Measurements from ENCODE around the gene TCF12. TPM values are rescaled to one million over a fixed set of nuclear protein-coding genes. Genes with fewer than 3 reads are reported as not detected.
A peak's percentile ranks its signal among the peaks of the same experiment; 100 is the strongest.
"Not testable (repeated sequence)": the region's sequence is repeated elsewhere in the genome, so short reads cannot be mapped to it uniquely, and the experiment has no call there.

Gene TCF12
- total RNA-seq, 1 donor from 2014 or later: 33.2 TPM

DNA sequence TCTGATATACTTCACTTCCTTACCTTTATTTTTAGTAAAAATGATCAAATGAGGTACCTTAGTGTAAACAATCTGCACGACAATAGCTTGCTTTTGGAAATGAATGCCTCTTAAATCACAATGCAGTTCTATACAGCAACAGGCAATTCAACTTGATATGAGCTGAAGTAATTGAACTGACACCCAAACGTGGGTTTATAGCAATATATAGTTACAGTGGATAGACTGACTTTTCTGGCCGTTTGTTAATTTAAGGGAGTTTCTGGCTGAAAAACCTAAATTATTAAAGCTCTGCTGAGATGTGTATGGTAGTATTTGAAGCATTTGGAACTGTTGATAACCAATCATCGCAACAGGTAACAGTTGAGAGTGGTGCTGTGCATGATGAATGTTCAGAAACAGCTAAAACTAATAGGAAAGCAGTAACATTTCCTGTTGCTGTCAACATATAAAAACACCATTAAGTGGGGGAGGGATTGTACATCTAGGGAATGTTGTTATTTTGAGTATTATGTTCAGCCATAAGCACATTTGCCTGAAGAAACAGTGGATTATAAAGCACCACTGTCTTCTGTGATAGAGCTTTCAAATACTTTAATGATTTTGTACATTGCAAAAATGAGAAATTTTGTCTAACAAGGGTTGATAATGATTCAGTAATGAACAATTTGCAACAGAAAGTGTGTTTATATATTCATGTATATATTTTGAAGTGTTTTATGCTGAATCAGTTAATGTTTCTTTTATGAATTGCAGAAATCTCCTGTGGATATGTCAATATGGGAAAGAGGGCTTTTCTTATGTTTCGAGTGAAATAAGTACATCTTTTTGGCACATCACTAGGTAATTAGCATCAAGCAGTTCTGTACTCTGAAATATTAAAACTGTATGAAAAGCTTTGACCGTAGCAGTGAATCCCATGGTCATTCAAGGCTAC lies 176.1 kb downstream of the TCF12 start:
- TF ChIP-seq, protein P1, sequence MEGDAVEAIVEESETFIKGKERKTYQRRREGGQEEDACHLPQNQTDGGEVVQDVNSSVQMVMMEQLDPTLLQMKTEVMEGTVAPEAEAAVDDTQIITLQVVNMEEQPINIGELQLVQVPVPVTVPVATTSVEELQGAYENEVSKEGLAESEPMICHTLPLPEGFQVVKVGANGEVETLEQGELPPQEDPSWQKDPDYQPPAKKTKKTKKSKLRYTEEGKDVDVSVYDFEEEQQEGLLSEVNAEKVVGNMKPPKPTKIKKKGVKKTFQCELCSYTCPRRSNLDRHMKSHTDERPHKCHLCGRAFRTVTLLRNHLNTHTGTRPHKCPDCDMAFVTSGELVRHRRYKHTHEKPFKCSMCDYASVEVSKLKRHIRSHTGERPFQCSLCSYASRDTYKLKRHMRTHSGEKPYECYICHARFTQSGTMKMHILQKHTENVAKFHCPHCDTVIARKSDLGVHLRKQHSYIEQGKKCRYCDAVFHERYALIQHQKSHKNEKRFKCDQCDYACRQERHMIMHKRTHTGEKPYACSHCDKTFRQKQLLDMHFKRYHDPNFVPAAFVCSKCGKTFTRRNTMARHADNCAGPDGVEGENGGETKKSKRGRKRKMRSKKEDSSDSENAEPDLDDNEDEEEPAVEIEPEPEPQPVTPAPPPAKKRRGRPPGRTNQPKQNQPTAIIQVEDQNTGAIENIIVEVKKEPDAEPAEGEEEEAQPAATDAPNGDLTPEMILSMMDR (IDR thresholded peaks at IDR 0.05; ENCODE audit: insufficient read depth, low read length, severe bottlenecking): no peak
- no peaks in the 10 kb centered on the region for H3K27me3 ChIP-seq (ENCODE audit: control insufficient read depth, insufficient read depth, low read length)
- no peak overlapping the region for H3K4me3 ChIP-seq (ENCODE audit: low read depth, low read length)
- no peak for DNase-seq (ENCODE audit: low read depth)
- FAIRE-seq: no peak
- H3K36me3 ChIP-seq (ENCODE audit: control insufficient read depth, insufficient read depth, low read length): no peaks in the 10 kb centered on the region

DNA sequence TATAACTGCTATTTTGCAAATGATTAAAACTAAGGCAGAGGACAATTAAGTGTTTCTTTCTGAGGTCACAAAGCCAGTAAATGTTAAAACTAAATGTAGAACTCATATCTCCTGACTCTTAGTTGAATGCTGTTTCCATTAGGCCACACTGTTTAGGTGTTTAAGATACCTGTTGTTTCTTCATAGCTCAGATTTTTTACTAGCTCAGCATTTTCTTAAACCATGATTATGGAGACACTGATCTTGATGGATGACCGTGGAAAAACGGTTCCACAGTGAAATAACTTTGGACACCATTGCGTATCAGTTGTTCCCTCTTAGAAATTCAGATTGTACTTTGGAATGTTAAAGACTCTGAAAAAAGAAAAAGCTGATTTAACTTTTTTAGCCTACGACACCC lies 177.5 kb downstream of the TCF12 start:
- TF ChIP-seq, protein P1 (IDR thresholded peaks at IDR 0.05; ENCODE audit: insufficient read depth, low read length, severe bottlenecking): no peak
- FAIRE-seq (no peak), DNase-seq (ENCODE audit: low read depth) (no peak)
- Histone ChIP-seq H3K4me3 (ENCODE audit: low read depth, low read length) (no peak overlapping the region), H3K27me3 (ENCODE audit: control insufficient read depth, insufficient read depth, low read length) (no peaks in the 10 kb centered on the region), H3K36me3 (ENCODE audit: control insufficient read depth, insufficient read depth, low read length) (no peaks in the 10 kb centered on the region)

DNA sequence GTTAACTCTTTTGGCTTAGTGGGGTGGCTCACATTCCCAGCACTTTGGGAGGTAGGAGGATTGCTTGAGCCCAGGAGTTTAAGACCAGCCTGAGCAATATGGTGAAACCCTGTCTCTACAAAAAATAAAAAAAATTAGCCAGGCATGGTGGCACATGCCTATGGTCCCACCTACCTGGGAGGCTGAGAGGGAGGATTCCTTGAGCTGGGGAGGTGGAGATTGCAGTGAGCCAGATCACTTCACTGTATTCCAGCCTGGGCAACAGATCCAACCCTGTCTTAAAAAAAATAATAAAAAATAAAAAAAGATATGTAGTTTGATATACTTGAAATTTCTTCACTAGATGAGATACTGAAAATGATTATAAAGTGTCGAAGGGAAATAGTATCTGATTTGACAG lies 178.8 kb downstream of the TCF12 start:
- no peaks in the 10 kb centered on the region for H3K27me3 ChIP-seq (ENCODE audit: control insufficient read depth, insufficient read depth, low read length)
- H3K36me3 ChIP-seq (ENCODE audit: control insufficient read depth, insufficient read depth, low read length): no peaks in the 10 kb centered on the region
- TF ChIP-seq, protein P1 (IDR thresholded peaks at IDR 0.05; ENCODE audit: insufficient read depth, low read length, severe bottlenecking): no peak
- FAIRE-seq: no peak
- DNase-seq (ENCODE audit: low read depth): peak; percentile 59
- H3K4me3 ChIP-seq (ENCODE audit: low read depth, low read length): no peak overlapping the region

DNA sequence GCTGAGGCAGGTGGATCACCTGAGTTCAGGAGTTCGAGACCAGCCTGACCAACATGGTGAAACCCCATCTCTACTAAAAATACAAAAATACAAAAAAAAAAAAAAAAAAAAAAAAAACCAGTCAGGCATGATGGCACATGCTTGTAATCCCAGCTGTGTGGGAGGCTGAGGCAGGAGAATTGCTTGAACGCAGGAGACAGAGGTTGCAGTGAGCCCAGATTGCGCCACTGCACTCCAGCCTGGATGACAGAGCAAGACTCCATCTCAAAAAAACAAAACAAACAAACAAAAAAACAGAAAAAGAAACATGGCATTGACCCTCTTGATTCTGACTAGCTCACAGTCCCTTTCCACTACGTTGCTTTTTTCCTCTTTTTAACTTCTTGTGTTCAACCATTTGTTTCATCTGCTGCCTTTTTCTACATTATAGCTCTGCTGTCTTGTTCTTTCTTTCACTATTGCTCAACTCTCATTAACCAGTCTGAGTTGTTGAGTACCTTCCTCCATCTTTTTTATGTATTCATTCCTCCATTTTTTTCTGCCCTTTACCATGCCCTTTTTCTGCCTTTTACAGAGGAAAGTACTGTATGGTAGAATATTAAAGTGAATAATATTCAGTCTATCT lies 179.6 kb downstream of the TCF12 start:
- H3K4me3 ChIP-seq (ENCODE audit: low read depth, low read length); H3K36me3 ChIP-seq (ENCODE audit: control insufficient read depth, insufficient read depth, low read length); FAIRE-seq; H3K27me3 ChIP-seq (ENCODE audit: control insufficient read depth, insufficient read depth, low read length): not testable (repeated sequence)
- DNase-seq (ENCODE audit: low read depth): peak; percentile 54

DNA sequence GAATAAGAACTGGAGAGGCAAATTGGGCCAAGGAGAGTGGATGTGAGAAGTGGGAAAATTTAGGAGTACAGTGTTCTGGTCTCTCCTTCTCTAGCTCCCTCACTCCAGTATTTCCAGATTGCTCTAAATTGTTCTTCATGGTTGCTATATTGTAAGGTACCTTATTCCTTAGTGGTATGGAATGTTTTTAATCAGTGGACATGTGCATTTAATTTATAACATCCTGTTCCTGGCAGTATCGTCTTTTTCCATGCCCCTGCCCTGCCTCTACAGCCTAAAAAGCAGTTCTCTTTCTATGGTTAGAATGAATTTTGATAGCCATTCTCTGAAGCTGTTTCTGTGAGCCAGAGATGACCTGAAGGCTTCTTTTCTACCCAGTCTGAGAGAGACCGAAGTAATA lies 180.5 kb downstream of the TCF12 start:
- DNase-seq (ENCODE audit: low read depth) (no peak), FAIRE-seq (no peak)
- no peak overlapping the region for H3K4me3 ChIP-seq (ENCODE audit: low read depth, low read length)
- no peaks in the 10 kb centered on the region for H3K36me3 ChIP-seq (ENCODE audit: control insufficient read depth, insufficient read depth, low read length)
- TF ChIP-seq, protein P1 (IDR thresholded peaks at IDR 0.05; ENCODE audit: insufficient read depth, low read length, severe bottlenecking): no peak
- no peaks in the 10 kb centered on the region for H3K27me3 ChIP-seq (ENCODE audit: control insufficient read depth, insufficient read depth, low read length)

DNA sequence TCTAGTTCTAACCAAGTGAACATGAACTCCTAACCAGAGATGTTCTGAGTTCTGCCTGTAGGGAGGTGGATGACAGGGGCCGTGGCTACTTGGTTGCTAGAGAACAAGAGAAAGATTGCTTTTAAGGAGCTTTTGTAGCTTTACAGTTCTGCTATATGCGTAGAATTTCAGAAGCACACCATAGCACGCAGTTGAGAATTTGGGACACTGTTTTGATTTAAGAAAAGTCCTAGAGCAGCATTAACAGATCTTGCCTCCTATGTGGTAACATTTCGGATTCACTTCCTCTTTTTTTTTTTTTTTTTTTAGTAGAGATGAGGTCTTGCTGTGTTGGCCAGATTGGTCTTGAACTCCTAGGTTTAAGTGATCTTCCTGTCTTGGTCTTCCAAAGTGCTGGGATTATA lies 181.7 kb downstream of the TCF12 start:
- H3K27me3 ChIP-seq (ENCODE audit: control insufficient read depth, insufficient read depth, low read length): no peaks in the 10 kb centered on the region
- TF ChIP-seq, protein P1 (IDR thresholded peaks at IDR 0.05; ENCODE audit: insufficient read depth, low read length, severe bottlenecking): no peak
- H3K36me3 ChIP-seq (ENCODE audit: control insufficient read depth, insufficient read depth, low read length): no peaks in the 10 kb centered on the region
- FAIRE-seq: no peak
- no peak for DNase-seq (ENCODE audit: low read depth)
- H3K4me3 ChIP-seq (ENCODE audit: low read depth, low read length): no peak overlapping the region

Data from bronchial epithelial cell (primary cell).